RWPE1 (cell line): ENCODE data around the gene PON3.

Source experiments
- CTCF ChIA-PET: fragments of 350-600 bp; sonication (Branson Sonifier 250); formaldehyde crosslinking; extraction: SDS; loops from one replicate; lab custom pipeline; 2021; lab: Yijun Ruan, JAX
- POLR2A ChIA-PET: fragments of 400-600 bp; formaldehyde crosslinking; extraction: SDS; loops from one replicate; lab custom pipeline; 2020; ENCODE audit warnings: antibody characterized with exemption; ENCODE audit not compliant: low non-redundant PET; lab: Yijun Ruan, JAX
- DNase-seq: peaks from one replicate; pipeline ENCODE4 v3.0.0; 2012; ENCODE audit warnings: low spot score
- H3K27ac ChIP-seq: fragments of 450-650 bp; 2 replicates; pipeline ENCODE4 v1.5.1; 2017
- TF ChIP-seq, protein P1 (sequence below): fragments of 450-650 bp; conservative IDR thresholded peaks from 2 replicates; pipeline ENCODE4 v1.5.1; 2017; ENCODE audit warnings: low read depth, mild to moderate bottlenecking

Gene PON3

DNA sequence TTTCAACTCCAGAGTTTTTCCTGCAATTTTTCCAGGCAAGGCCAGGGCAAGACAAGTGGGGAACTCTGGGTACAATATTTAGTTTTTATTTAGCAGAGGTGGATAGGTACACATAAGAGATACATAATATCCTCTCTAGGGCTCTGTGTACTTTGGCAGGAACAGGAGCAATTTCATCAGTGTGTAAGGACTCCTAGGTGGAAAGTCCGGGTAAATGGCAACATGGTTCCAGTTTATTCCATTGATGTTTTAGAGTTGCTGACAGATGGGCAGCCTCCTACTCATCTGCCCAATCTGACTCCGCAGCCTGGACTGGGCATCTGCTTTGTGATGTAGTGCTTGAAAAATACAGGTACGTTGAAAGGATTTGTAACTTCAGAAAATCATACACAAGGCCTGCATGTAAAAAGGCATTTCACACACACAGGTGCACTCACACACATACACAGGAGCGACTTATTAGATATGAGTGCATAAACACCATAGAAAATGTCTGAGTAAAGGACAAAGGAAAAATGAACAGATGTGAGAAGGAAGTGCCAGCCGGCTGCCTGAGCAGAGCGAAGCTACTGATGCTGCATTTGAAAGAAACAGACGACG is 77.6 kb downstream of the PON3 start:
- CTCF ChIA-PET, result no interaction called here
- DNase-seq, result no peak
- TF ChIP-seq, protein P1, sequence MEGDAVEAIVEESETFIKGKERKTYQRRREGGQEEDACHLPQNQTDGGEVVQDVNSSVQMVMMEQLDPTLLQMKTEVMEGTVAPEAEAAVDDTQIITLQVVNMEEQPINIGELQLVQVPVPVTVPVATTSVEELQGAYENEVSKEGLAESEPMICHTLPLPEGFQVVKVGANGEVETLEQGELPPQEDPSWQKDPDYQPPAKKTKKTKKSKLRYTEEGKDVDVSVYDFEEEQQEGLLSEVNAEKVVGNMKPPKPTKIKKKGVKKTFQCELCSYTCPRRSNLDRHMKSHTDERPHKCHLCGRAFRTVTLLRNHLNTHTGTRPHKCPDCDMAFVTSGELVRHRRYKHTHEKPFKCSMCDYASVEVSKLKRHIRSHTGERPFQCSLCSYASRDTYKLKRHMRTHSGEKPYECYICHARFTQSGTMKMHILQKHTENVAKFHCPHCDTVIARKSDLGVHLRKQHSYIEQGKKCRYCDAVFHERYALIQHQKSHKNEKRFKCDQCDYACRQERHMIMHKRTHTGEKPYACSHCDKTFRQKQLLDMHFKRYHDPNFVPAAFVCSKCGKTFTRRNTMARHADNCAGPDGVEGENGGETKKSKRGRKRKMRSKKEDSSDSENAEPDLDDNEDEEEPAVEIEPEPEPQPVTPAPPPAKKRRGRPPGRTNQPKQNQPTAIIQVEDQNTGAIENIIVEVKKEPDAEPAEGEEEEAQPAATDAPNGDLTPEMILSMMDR, result no peak
- POLR2A ChIA-PET, result no interaction called here
- no peak overlapping the region for H3K27ac ChIP-seq

GRCh38 chr7:95317966-95318365 is 78.2 kb downstream of the PON3 start:
- CTCF ChIA-PET, result no interaction called here
- TF ChIP-seq, protein P1, result no peak
- no peak overlapping the region for H3K27ac ChIP-seq
- POLR2A ChIA-PET, result no interaction called here
- DNase-seq, result no peak

DNA sequence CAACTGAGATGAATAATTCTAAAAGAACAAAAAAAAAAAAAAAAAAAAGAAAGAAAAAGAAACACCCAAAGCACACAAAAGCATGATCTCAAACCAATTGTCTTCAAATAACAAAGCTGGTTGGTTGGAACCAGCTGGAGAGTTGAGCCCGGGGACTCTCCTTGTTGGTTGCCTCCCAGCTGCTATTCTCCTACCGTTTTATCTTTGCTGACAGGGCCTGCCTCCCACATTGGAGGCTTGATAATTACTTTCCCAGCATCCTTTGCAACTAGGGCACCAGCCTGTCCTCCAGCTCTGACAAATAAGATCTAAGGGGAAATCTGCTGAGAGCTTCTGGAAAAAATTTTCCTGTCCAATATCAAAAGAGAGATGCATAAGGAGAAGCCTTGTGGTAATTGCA is 78.6 kb downstream of the PON3 start:
- DNase-seq, result no peak
- no peak overlapping the region for H3K27ac ChIP-seq
- TF ChIP-seq, protein P1, result no peak
- ChIA-PET POLR2A (no interaction called here), CTCF (no interaction called here)

GRCh38 chr7:95316588-95316987 is 79.6 kb downstream of the PON3 start:
- ChIA-PET CTCF (no interaction called here), POLR2A (no interaction called here)
- H3K27ac ChIP-seq, result no peak overlapping the region
- no peak for DNase-seq
- TF ChIP-seq, protein P1, result no peak

- TF ChIP-seq, protein P1, result no peak
- CTCF ChIA-PET, result no interaction called here
- H3K27ac ChIP-seq, result no peak overlapping the region
- POLR2A ChIA-PET, result no interaction called here
- no peak for DNase-seq
Measured at GRCh38 chr7:95312561-95312960, 83.6 kb downstream of the PON3 start.

DNA sequence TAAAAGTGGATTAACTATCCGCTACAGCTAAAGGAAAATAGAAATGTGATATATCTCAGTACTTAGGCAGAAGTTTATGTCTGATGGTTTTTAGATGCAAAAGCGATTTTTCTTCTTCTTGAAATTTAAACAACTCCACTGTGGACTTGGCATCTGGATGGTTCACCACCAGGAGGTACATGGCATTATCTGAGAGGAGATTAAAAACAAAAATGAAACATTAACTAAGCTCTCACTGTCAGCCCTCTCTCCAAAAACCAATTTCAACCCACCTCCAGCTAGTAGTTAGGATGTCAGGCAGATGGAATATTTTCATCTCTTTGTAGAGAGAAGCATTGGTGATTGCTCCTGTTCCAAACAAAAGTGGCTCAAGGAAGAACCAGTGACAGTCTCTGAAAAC is 84.8 kb downstream of the PON3 start:
- ChIA-PET POLR2A (no interaction called here), CTCF (interaction anchor here (1.1 kb wide), 1 partner anchor 10 kb away, joined by 3 read pairs; no protein-coding TSS in a partner anchor)
- DNase-seq, result no peak
- TF ChIP-seq, protein P1, result no peak
- H3K27ac ChIP-seq, result no peak overlapping the region
